Renal cortical epithelial cell (primary cell): ENCODE data around the gene CLIP4. TPM values are rescaled to one million over a fixed set of nuclear protein-coding genes. Genes with fewer than 3 reads are reported as not detected.
A peak's percentile ranks its signal among the peaks of the same experiment; 100 is the strongest.
"Not testable (repeated sequence)": the region's sequence is repeated elsewhere in the genome, so short reads cannot be mapped to it uniquely, and the experiment has no call there.

Experiments used
- DNase-seq: peaks from one replicate; pipeline ENCODE4 v3.0.0-alpha.2; 2011; ENCODE audit warnings: low read depth
- total RNA-seq: library from RNA; depleted of rRNA; stranded (reverse); fragments of >200 nt; gene quantifications from 2 replicates; pipeline ENCODE4 v1.2.3, GENCODE V29; 2014

CLIP4 gene, protein sequence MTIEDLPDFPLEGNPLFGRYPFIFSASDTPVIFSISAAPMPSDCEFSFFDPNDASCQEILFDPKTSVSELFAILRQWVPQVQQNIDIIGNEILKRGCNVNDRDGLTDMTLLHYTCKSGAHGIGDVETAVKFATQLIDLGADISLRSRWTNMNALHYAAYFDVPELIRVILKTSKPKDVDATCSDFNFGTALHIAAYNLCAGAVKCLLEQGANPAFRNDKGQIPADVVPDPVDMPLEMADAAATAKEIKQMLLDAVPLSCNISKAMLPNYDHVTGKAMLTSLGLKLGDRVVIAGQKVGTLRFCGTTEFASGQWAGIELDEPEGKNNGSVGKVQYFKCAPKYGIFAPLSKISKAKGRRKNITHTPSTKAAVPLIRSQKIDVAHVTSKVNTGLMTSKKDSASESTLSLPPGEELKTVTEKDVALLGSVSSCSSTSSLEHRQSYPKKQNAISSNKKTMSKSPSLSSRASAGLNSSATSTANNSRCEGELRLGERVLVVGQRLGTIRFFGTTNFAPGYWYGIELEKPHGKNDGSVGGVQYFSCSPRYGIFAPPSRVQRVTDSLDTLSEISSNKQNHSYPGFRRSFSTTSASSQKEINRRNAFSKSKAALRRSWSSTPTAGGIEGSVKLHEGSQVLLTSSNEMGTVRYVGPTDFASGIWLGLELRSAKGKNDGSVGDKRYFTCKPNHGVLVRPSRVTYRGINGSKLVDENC
- 63.9 and 72.1 TPM in 2 replicates for total RNA-seq

DNA sequence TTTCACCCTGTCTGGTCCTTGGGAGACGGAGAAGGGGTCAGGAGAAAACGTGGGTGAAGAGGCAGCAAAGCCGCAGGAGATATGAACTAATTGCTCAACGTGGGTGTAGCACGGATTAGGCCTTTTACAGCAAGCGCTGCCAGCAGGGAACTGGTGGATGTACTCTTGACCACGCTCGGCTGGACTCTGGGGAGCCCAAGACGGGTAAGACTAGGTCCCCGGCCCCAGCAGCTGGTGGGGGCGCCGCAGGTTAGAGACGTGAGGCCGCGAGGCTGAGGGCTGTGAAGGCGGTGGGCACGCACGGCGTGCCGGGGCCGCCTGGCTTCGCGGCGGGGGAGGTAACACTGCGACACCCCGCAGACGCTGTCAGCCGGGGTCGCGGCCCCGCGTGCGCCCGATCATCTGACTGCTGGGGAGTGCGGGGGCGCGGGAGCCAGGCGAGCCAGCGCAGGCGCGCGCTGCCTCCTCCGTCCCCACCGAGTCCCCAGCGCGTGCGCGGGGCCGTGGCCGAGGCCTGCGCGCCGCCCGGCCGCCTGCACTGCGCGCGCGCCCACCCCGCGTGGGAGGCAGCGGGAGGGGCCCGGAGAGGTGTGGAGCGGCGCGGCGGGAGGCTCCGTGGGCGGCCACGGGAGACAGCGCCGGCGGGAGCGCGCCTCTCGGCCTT is at the start of gene CLIP4:
Gene CLIP4, plus strand, starts transcription at position 470 of the 664 bp plus-strand sequence. CDS start 5,974 bp downstream, outside the sequence.
- DNase-seq = peak; percentile 36

DNA sequence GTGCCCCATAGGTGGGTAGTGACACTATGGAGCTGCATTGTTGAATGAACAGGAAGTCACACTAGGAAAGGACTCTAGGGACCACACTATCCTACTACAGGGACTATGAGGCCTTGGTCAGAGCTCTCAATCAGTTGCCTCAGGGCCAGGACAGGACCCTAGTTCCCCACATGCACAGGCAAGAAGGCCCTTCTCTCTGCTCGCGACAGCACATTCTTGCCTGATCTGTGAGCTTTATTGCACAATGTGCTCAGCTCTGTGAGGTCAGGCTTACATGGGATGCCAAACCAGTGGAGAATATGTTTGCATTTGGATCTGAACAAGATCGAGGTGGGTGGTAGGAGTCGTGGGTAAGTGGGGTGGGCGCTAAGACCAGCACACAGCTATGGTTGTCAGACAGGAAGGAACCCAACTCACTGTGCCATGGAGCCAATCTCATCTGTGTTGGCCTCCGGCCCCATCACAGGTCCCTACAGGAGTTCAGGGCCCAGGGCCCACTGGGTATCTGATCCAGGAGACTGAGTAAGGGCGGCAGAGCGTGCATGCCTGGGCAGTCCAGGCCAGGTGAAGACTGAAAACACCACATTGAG is 48.8 kb upstream of the CLIP4 start:
- DNase-seq = no peak

DNA sequence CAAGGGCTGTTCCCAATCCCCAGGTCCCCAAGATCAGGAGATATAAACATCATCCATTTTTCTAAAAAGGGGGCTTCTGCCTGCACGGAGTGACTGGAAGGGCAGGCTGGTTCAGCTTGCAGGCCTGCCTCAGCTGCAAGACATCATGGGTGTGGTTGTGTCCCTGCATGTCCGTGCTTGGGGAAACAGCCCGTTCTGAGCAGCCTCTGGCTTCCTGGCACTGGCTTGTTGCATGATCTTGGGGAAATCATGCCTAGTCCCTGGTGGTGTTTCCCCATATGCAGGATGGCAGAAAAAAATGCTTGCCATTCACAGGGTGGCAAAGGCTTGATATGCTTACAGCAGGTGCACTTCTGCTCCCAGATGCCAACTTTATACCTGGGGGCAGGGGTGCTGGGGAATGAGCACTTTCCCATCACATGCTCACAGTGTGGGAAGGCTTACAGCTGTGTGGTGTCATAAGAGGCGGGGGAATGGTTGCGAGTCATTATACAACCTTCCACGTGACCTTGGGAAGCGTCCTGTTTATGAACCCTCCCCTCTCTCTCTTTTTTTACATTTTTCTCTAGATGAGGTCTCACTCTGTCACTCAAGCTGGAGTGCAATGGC is 48.1 kb upstream of the CLIP4 start:
- no peak for DNase-seq

DNA sequence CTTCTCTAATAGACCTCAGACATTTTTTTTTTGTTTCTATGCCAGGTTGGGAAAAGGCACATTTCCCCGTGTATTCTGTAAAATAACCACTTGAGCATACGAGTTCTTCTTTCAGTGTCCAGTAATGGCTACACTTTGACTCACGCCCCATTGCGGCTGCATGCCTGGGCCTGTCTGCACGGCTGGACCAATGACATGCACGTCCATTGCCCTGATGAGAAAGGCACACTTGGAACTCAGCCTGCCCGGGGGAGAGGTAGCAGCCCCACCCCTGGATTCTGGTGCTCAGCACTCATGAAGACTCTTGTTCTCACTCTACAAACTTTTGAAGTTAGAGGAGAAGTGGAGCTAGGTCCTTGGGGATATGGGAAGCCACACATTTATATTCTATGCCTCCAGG is 46.7 kb upstream of the CLIP4 start:
- DNase-seq = no peak

DNA sequence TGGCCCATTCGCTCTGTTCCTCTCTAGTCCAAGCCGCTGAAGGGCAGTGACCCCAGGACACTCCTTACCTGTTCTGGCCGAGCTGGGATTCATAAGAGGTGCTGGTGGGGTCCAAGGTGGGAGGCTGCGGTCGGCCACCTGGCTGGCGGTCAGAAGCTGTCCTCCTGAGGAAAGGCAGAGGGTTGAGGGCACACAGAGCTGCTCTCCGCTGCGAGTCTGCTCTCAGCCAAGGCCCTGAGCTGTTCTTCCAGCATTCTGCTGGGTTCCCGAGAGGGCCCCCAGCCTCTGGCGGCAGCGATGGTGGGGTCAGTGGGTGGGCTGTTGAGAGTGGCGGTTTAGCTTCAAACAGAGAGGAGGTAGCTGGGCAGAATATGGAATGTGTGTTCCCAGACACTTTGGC is 44.7 kb upstream of the CLIP4 start:
- DNase-seq = no peak

DNA sequence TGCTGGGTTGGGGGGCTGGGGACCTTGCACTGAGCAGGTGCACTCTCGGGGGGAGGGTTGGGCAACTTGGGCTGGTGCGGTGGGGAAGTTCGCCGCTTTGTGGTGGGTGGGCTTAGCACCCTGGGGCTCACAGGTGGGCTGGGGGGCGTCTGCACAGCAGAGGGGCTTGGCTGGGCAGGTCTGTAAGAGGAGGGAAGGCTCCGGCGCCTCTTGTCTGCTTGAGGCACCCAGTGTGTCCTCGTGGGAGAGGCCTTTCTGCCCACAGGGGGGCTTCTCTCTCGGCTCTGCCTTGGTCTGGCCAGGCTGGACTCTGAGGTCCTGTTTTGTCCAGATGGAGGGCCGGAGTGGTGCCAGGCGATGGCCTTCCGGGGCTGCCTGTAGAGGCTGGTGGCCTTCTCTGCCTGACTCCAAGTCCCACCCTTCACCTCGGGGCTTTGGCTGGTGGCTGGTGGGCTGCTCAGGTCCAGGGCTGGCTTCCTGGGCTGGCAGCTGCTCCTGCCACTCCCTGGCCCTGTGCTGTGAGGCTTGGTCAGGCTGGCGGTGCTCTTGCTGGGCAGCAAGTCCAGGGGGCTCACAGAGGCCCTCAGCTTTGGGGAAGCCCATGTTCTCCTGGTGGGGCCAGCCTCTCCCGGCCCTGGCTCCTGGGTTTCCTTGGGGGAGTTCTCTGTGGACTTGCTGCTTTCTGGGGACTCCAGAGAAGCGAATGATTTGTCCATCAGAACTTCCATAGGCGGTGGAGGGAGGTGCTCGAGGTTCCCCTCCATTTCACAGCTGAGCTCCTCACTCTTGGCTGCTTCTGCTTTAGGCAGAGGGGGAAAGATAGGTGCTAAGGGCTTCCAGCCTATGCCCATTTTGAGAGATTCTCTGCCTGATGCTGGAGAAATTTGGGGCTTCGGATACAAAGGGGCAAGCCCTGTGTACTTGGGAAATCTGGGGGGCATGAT is 43.9 kb upstream of the CLIP4 start:
- DNase-seq = no peak

DNA sequence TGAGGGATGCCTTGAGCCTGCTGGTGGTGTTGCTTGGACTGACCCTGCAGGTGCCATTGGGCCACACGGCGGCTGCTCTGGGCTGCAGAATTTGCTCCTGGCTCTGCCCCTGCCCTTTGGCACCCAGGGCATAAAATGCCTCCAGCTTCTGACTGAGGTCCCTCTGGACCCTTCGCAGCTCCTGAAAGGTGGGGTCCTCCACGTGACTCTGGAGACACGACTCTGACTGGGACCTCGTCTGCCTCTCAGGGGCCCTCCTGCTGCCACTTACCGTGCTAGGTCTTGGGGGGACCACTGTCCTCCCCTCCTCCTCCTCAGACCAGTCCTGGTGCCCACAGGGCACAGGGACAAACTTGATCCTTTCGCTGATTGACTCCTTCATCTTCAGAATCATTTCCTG is 43.0 kb upstream of the CLIP4 start:
- DNase-seq = no peak

DNA sequence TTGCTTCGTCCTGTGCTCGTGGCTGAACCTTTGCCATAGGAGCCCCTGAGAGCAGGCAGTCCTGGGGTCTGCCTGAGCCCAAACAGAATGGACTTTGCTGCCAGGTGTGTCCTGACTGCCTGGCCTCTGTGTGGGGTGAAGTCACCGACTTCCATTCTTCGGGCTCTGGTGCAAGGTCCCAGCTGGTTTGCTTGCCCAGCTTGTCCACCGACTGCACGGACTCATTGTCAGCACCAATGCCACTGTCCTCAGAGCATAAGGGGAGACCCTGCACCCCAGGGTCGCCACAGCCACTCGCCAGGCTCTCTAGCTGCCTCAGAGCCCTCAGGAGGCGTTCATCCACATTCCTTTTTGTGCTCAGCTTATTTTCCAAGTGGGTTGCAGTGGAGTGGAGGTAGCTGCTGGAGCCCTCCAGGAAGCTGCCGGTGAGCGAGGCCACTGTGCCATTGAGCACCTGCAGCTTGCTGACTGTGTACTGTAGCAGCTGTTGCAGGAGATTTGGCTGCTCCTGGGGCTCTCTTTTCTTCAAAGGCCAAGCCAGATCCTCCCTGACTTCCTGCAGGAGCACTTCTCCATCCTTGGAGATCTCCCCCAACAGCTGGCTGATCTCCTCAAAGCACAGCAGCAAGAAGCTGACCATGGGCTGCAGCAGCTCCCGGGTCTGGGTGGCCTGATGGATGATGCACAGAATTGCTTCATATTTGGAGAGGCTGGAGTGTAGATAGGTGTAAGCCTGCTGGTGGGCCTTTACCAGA is 42.1 kb upstream of the CLIP4 start:
- DNase-seq = no peak

DNA sequence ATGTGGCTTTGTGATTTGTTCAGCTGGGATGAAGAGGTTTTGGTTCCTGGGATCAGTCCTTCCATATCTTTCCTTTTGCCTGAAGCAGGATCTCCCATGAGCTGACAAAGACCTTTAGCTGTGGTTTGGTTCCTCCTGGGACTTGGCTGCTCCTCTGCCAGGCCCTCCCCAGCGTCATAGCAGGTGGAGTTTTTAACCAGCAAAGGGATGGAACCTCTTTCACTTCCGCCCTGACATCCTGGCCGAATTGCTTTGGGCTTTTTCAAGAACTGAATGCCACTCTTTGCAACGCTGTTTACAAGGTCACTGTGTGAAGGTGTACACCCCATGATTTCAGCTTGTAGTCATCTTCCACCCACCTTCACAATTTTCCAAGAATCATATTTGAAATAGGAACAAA is 41.3 kb upstream of the CLIP4 start:
- DNase-seq = no peak

DNA sequence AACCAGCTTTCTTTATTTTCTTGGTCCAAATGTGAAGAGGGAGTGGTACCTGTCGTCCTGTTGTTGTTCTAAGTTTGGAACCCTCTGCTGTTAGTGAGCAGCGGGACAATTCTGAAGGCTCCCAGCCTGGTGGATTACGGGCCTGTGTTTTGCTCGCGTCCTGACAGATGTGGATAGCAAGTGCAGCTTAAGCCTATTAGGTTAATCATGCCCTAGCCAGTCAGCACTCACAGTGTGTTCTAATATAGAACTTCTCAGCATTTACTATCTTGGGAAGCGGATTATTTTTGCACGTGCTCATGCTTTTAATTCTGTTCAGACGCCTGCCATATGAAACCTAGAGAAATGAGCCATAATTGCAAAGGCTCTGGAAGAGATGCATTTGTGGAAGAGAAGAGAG is 40.8 kb upstream of the CLIP4 start, which contains the start of gene PCARE:
Gene PCARE, minus strand, starts transcription at position 113 of the 400 bp plus-strand sequence. CDS start 262 bp downstream, outside the sequence.
- DNase-seq = no peak

DNA sequence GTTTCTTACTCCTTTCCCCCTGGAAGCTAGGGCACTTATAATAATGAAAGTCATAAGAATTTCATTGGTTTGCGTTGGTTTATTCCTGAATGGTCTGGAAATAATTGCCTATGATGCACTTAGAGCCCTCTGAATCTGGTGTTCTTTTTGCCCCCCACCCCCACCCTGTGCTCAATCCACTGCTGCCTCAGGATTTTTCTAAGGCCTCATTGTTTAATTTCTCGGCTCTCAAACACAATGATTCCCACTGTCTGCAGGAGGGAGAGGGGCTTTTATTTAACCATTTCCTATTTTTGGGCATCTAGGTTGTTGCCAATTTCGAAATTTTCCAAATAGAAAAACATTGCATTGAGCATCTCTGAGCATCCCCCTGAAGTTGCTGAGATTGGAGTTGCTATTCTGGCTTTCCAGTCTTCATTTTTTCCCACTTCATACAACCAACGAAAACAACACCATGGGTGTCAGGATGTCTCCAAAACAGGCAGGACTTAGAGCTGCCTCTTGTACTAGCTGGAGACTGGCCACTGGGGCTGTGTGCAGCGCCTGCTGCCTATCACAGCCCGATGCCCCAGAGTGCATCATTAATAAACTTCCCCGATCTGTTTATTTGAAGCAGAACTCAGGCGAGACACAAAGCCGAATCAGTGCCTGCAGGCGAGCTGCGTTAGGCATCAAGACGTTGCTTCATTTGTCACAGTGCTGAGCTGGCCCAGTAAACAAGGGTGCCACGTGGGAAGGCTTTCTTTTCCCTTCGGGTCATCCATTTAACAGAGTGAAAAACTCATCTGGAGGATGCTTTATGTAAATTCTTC is 39.1 kb upstream of the CLIP4 start:
- DNase-seq = no peak

DNA sequence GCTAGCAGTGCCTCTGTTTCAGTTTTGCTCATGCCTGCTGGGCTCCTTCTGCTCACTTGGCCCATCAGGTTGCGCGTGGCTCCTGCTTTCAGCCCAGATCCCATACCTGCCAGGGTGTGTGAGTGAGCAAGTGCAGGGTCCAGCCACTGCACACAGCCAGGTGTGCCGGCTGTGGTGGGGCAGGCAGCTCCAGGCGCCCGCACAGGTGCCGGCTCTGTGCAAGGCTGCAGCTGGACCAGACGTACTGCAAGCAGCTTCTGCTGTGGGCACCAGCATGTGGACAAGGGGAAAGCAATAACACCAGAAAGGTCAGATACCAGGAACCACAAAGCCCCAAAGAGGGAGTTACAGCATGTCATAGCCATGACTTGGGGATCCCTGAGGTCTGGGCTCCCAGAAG is 35.3 kb upstream of the CLIP4 start:
- DNase-seq = no peak

DNA sequence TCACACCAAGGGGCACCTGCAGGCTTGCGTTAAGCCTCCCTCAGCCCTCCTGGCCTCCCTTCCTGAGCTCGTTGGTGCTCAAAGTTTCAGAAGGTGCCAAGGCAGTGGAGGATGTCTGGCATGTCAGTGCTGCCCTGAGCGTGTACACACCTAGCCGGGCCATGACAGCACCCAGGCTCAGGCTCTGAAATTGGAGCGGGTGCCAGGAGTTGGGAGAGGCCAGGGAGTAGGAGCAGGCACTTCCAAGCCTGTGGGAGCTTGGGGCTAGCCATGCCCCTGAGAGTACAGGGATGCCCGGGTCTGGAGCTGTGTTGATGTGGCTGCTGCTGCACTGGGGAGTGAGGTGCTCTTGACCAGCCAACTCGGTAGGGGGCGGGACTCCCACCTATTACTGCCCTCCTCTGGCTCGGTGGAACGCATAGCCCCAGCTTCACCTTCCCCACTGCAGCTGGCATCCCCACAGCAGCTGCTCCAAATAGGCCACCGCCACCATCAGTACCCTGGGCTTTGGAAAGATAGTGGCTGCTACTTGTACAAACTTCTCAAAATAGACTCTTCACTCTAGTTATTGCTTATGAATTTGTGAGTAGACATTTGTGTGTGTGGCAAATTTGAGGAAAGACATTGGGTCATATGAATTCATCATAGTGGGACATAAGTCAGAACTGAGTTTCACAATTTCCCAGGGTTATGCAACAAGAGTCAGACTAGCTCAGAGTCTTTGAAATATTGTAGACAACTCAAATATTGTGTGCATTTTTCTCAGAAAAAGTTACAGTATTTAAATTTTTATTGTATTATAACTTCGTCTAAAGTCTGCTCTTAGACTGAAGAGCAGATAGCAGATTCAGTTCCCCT is 34.1 kb upstream of the CLIP4 start:
- no peak for DNase-seq

DNA sequence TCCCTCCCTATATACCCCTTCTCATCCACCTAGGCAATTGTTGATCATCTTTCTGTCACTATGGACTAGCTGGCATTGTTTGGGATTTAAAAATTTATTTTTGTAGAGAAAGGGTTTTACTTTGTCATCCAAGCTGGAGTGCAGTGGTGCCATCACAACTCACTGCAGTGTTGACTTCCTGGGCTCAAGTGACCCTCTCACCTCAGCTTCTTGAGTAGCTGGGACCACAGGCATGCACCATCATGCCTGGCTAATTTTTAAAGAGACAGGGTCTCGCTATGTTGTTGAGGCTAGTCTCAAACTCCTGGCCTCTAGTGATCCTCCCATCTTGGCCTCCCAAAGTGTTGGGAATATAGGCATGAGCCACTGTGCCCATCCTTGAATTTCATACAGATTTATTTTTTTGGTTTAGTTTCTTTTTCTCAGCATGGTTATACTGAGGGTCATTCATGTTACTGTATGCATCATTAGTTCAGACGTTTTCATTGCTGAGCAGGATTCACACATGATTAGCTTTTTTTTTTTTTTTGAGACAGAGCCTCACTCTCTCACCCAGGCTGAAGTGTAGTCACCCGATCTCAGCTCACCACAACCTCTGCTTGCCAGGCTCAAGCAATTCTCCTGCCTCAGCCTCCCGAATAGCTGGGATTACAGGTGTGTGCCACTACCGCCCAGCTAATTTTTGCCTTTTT is 32.3 kb upstream of the CLIP4 start:
- DNase-seq = peak; percentile 15

DNA sequence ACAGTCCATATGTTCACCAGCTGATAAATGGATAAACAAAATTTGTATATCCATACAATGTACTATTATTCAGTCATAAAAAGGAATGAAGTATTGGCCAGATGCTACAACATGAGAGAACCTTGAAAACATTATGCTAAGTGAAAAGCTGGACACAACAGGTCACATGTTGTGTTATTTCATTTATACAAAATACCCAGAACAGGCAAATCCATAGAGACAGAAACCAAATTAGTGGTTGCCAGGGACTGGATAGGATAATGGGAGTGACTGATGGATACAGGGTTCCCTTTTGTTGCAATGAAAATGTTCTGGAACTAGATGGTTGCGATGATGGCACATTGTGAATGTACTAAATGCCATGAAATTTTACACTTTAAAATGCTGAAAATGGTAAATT is 30.7 kb upstream of the CLIP4 start:
- DNase-seq = no peak

DNA sequence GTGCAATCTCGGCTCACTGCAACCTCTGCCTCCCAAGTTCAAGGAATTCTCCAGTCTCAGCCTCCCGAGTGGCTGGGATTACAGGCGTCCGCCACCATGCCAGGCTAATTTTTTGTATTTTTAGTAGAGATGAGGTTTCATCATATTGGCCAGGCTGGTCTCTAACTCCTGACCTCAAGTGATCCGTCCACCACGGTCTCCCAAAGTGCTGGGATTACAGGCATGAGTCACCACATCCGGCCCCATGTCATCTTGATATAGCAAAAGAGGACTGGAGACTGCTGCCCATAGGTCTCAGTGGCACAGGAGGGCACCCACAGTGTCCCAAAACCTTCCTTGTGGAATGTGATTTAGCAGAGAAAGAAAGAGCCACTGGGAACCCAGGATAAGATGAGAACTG is 24.9 kb upstream of the CLIP4 start:
- DNase-seq = not testable (repeated sequence)

DNA sequence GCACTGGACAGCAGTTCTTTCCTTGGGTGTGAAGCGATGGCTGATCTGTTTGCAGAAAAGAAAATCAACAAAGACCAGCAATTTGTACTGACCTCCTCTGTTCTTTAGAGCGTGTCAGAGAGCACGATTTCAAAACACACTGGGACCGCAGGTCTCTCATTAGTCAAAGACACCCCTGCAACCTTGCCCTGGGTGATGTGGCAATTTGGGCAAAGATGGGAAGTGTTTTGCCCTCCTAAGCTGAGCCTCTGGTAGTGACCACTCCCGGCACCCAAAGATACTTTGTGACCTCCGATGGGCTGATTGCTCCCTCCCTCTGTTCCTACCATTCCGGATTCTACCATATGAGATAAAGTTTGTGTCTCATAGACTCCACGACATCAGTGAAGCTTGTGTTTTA is 18.2 kb upstream of the CLIP4 start:
- no peak for DNase-seq
